T-helper 1 cell treated with Interleukin-12 subunit alpha and Interleukin-12 subunit beta and Interleukin-4 antibody, amounts not matched to agents 30 ng/mL and 1 ng/mL, for 36 hours (primary cell): ENCODE measurements around the gene ETFRF1. TPM values are rescaled to one million over a fixed set of nuclear protein-coding genes. Genes with fewer than 3 reads are reported as not detected.

ENCODE experiments used
- intact Hi-C: fragments of 100-400 bp; cut with micrococcal nuclease; formaldehyde crosslinking; loops from one replicate; pipeline ENCODE4 v1.15.1; 2024
- total RNA-seq: library from RNA; stranded (reverse); gene quantifications from 2 replicates; pipeline ENCODE4 v1.2.3, GENCODE V29; 2022

ETFRF1 gene
- 9.9 and 10.2 TPM in 2 replicates for total RNA-seq

- intact Hi-C loops = loop anchor here (1.0 to 5.0 kb wide), 10 partner anchors 8 to 1637 kb away; partner anchors contain the start of genes ITPR2 and KRAS
These were observed at the start of gene ETFRF1, which contains the start of gene DNAI7 for GRCh38 chr12:25195056-25195971. Gene ETFRF1, plus strand, starts transcription at chr12:25195237. Its CDS starts 8,720 bp downstream, at chr12:25203957. Gene DNAI7, minus strand, starts transcription at chr12:25195160. Its CDS starts 82 bp downstream, at chr12:25195078.

GRCh38 chr12:25146686-25147085 lies 48.4 kb upstream of the ETFRF1 start:
- intact Hi-C loops = no loop called here

GRCh38 chr12:25151476-25151875 lies 43.6 kb upstream of the ETFRF1 start:
- intact Hi-C loops = no loop called here

GRCh38 chr12:25152055-25152454 lies 43.0 kb upstream of the ETFRF1 start:
- intact Hi-C loops = no loop called here

- intact Hi-C loops = loop anchor here (1.0 to 5.0 kb wide), 6 partner anchors 24 to 303 kb away; partner anchors contain the start of genes DNAI7 and ETFRF1
These were observed 39.9 kb upstream of the ETFRF1 start for GRCh38 chr12:25155022-25155576.

GRCh38 chr12:25156061-25156460 lies 39.0 kb upstream of the ETFRF1 start:
- intact Hi-C loops = loop anchor here (5.0 kb wide), 1 partner anchor 304 kb away; no protein-coding TSS in a partner anchor

GRCh38 chr12:25162866-25163265 lies 32.2 kb upstream of the ETFRF1 start:
- intact Hi-C loops = no loop called here

- intact Hi-C loops = no loop called here
These were observed 12.3 kb upstream of the ETFRF1 start for GRCh38 chr12:25182765-25183164.

- intact Hi-C loops = no loop called here
These were observed 10.9 kb upstream of the ETFRF1 start for GRCh38 chr12:25184132-25184531.

GRCh38 chr12:25186038-25186787 lies 8.8 kb upstream of the ETFRF1 start:
- intact Hi-C loops = loop anchor here (2.0 kb wide), 1 partner anchor 133 kb away; a partner anchor contains a TSS

- intact Hi-C loops = loop anchor here (1.0 to 2.0 kb wide), 2 partner anchors 8 to 134 kb away; partner anchors contain the start of genes DNAI7 and ETFRF1
These were observed 8.1 kb upstream of the ETFRF1 start for GRCh38 chr12:25186788-25187402.

- intact Hi-C loops = loop anchor here (1.0 to 2.0 kb wide), 2 partner anchors 8 to 135 kb away; partner anchors contain the start of genes DNAI7 and ETFRF1
These were observed 7.3 kb upstream of the ETFRF1 start for GRCh38 chr12:25187781-25188180.

GRCh38 chr12:25189656-25190055 lies 5.4 kb upstream of the ETFRF1 start:
- intact Hi-C loops = no loop called here

GRCh38 chr12:25190793-25191192 lies 4.2 kb upstream of the ETFRF1 start:
- intact Hi-C loops = no loop called here

- intact Hi-C loops = loop anchor here (2.0 kb wide), 1 partner anchor 39 kb away; no protein-coding TSS in a partner anchor
These were observed 823 bp upstream of the ETFRF1 start for GRCh38 chr12:25194214-25194613.

GRCh38 chr12:25194722-25195055 lies 348 bp upstream of the ETFRF1 start:
- intact Hi-C loops = loop anchor here (1.0 to 5.0 kb wide), 10 partner anchors 7 to 1638 kb away; partner anchors contain the start of genes ITPR2 and KRAS

- intact Hi-C loops = loop anchor here (5.0 kb wide), 4 partner anchors 125 to 1635 kb away; partner anchors contain the start of gene ITPR2
These were observed 2.6 kb downstream of the ETFRF1 start for GRCh38 chr12:25197608-25198007.

GRCh38 chr12:25200703-25201102 lies 5.7 kb downstream of the ETFRF1 start:
- intact Hi-C loops = no loop called here

- intact Hi-C loops = no loop called here
These were observed 7.1 kb downstream of the ETFRF1 start for GRCh38 chr12:25202137-25202536.

GRCh38 chr12:25207411-25207810 lies 12.4 kb downstream of the ETFRF1 start:
- intact Hi-C loops = no loop called here

- intact Hi-C loops = no loop called here
These were observed 12.8 kb downstream of the ETFRF1 start for GRCh38 chr12:25207846-25208245.
